IMR-90 (cell line): ENCODE measurements around the gene USP24. TPM values are rescaled to one million over a fixed set of nuclear protein-coding genes. Genes with fewer than 3 reads are reported as not detected.

Experiments
- ATAC-seq: fragments of 200-7000 bp; cut with Tn5 transposase; 2 replicates; pipeline ENCODE4 v1.9.1; 2020; ENCODE audit warnings: low read depth, mild to moderate bottlenecking, moderate library complexity
- BruUV-seq: library from RNA; stranded (reverse); fragments of 400-500 nt; replicated peaks from 2 replicates; lab custom pipeline; 2021; lab: Mats Ljungman, UMichigan
- CTCF ChIA-PET: fragments of 300-600 bp; formaldehyde crosslinking; extraction: SDS; loops from one replicate; lab custom pipeline; 2021; ENCODE audit warnings: antibody characterized with exemption; lab: Yijun Ruan, JAX
- POLR2A ChIA-PET: fragments of 300-600 bp; sonication (Branson Sonifier 250); formaldehyde crosslinking; loops from one replicate; lab custom pipeline; 2022; ENCODE audit warnings: antibody characterized with exemption; ENCODE audit not compliant: unreplicated experiment; lab: Charles Lee
- DNase-seq: peaks from one replicate; pipeline ENCODE4 v3.0.0; 2013
- H2AFZ ChIP-seq: replicated peaks from 2 replicates; pipeline ENCODE3; 2013; ENCODE audit warnings: low read length, mild to moderate bottlenecking; ENCODE audit not compliant: poor library complexity
- H2AK5ac ChIP-seq: 2 replicates; pipeline ENCODE4 v1.6.1; 2013; ENCODE audit warnings: low read depth, low read length, inconsistent platforms
- H2AK9ac ChIP-seq: replicated peaks from 2 replicates; pipeline ENCODE3; 2013; ENCODE audit warnings: mild to moderate bottlenecking, low read depth, low read length, moderate library complexity; ENCODE audit not compliant: poor library complexity
- H2BK120ac ChIP-seq: 2 replicates; pipeline ENCODE4 v1.6.1; 2013; ENCODE audit warnings: low read depth, low read length, inconsistent platforms
- H2BK15ac ChIP-seq: 3 replicates; pipeline ENCODE4 v1.6.1; 2013; ENCODE audit warnings: low read depth, low read length, inconsistent platforms
- H2BK20ac ChIP-seq: 2 replicates; pipeline ENCODE4 v1.6.1; 2013; ENCODE audit warnings: low read depth, mild to moderate bottlenecking, inconsistent platforms, low read length, moderate library complexity
- H2BK5ac ChIP-seq: 2 replicates; pipeline ENCODE4 v1.6.1; 2013; ENCODE audit warnings: mild to moderate bottlenecking, low read depth, low read length, inconsistent platforms; ENCODE audit not compliant: poor library complexity, severe bottlenecking
- H3K14ac ChIP-seq: replicated peaks from 2 replicates; pipeline ENCODE4 v1.6.1; 2013; ENCODE audit warnings: low read depth, low read length, inconsistent platforms
- H3K18ac ChIP-seq: 2 replicates; pipeline ENCODE4 v1.6.1; 2013; ENCODE audit warnings: low read depth, low read length, control low read depth
- H3K23ac ChIP-seq: 2 replicates; pipeline ENCODE4 v1.6.1; 2013; ENCODE audit warnings: low read depth, low read length, inconsistent platforms
- H3K27ac ChIP-seq: 2 replicates; pipeline ENCODE4 v1.5.1; 2013; ENCODE audit warnings: mild to moderate bottlenecking, control low read depth, low read length; ENCODE audit not compliant: insufficient read depth
- H3K27me3 ChIP-seq: 2 replicates; pipeline ENCODE4 v1.6.1; 2013; ENCODE audit warnings: low read length; ENCODE audit not compliant: control insufficient read depth, insufficient read depth
- H3K36me3 ChIP-seq: 2 replicates; pipeline ENCODE4 v1.6.1; 2013; ENCODE audit warnings: low read length, mixed read lengths; ENCODE audit not compliant: control insufficient read depth, insufficient read depth
- H3K4ac ChIP-seq: 2 replicates; pipeline ENCODE4 v1.6.1; 2013; ENCODE audit warnings: low read depth, low read length, inconsistent platforms
- H3K4me1 ChIP-seq: 2 replicates; pipeline ENCODE4 v1.6.1; 2013; ENCODE audit warnings: low read length, mixed read lengths; ENCODE audit not compliant: control insufficient read depth, insufficient read depth
- H3K4me2 ChIP-seq: 2 replicates; pipeline ENCODE4 v1.6.1; 2013; ENCODE audit warnings: low read depth, mild to moderate bottlenecking, control low read depth, low read length, moderate library complexity
- H3K4me3 ChIP-seq: 2 replicates; pipeline ENCODE4 v1.5.1; 2013; ENCODE audit warnings: low read depth, mild to moderate bottlenecking, control low read depth, low read length, moderate library complexity; ENCODE audit not compliant: insufficient read depth
- H3K56ac ChIP-seq: 2 replicates; pipeline ENCODE4 v1.6.1; 2013; ENCODE audit warnings: low read length, inconsistent platforms; ENCODE audit not compliant: insufficient read depth; ENCODE audit errors: extremely low read depth
- H3K79me1 ChIP-seq, 2 experiments: 2 replicates each; pipeline ENCODE4 v1.6.1; 2013; ENCODE audit warnings: low read length in 2 of 2, inconsistent platforms in 1 of 2, low read depth in 1 of 2
- H3K9ac ChIP-seq: 2 replicates; pipeline ENCODE4 v1.6.1; 2013; ENCODE audit warnings: low read depth, low read length, control low read depth
- H3K9me1 ChIP-seq: 2 replicates; pipeline ENCODE4 v1.6.1; 2013; ENCODE audit warnings: low read length, inconsistent platforms; ENCODE audit not compliant: insufficient read depth
- H3K9me3 ChIP-seq: 2 replicates; pipeline ENCODE4 v1.6.1; 2013; ENCODE audit warnings: low read length; ENCODE audit not compliant: control insufficient read depth, insufficient read depth
- H4K20me1 ChIP-seq: 2 replicates; pipeline ENCODE4 v1.6.1; 2013; ENCODE audit warnings: low read length, inconsistent platforms; ENCODE audit not compliant: insufficient read depth
- H4K5ac ChIP-seq: 2 replicates; pipeline ENCODE4 v1.6.1; 2013; ENCODE audit warnings: mild to moderate bottlenecking, low read depth, low read length, control low read depth
- H4K8ac ChIP-seq, 2 experiments: 2 replicates each; pipeline ENCODE4 v1.6.1; 2013; ENCODE audit warnings: low read depth in 2 of 2, low read length in 2 of 2, control low read depth in 1 of 2, inconsistent platforms in 1 of 2
- H4K91ac ChIP-seq: 2 replicates; pipeline ENCODE4 v1.6.1; 2013; ENCODE audit warnings: low read depth, low read length, inconsistent platforms; ENCODE audit not compliant: insufficient read depth
- BHLHE40 ChIP-seq: fragments of 150-350 bp; IDR thresholded peaks from 2 replicates; pipeline ENCODE4 v1.6.1; 2016; ENCODE audit warnings: mild to moderate bottlenecking, low read depth, low read length
- CEBPB ChIP-seq: IDR thresholded peaks from 2 replicates; pipeline ENCODE4 v1.6.1; 2012; ENCODE audit warnings: low read depth, low read length, improper control_type of control experiment
- CHD1 ChIP-seq: IDR thresholded peaks from 2 replicates; pipeline ENCODE4 v1.6.1; 2012; ENCODE audit warnings: low read depth, low read length, improper control_type of control experiment
- CTCF ChIP-seq: conservative IDR thresholded peaks from 2 replicates; pipeline ENCODE4 v1.5.1; 2012; ENCODE audit warnings: mild to moderate bottlenecking, low read depth, low read length, improper control_type of control experiment
- FOS ChIP-seq: fragments of 150-350 bp; IDR thresholded peaks from 2 replicates; pipeline ENCODE4 v1.6.1; 2016; ENCODE audit warnings: low read depth, low read length
- MAFK ChIP-seq: IDR thresholded peaks from 2 replicates; pipeline ENCODE4 v1.6.1; 2012; ENCODE audit warnings: low read depth, low read length, improper control_type of control experiment
- MAZ ChIP-seq: IDR thresholded peaks from 2 replicates; pipeline ENCODE4 v1.6.1; 2012; ENCODE audit warnings: low read depth, mild to moderate bottlenecking, low read length, improper control_type of control experiment, moderate library complexity, borderline replicate concordance
- MXI1 ChIP-seq: IDR thresholded peaks from 2 replicates; pipeline ENCODE4 v1.6.1; 2012; ENCODE audit warnings: low read depth, mild to moderate bottlenecking, low read length, moderate library complexity, borderline replicate concordance
- NFE2L2 ChIP-seq: fragments of 150-350 bp; IDR thresholded peaks from 2 replicates; pipeline ENCODE4 v1.6.1; 2016; ENCODE audit warnings: low read depth, mild to moderate bottlenecking, low read length
- POLR2A ChIP-seq: IDR thresholded peaks from 2 replicates; pipeline ENCODE4 v1.6.1; 2012; ENCODE audit warnings: mild to moderate bottlenecking, low read depth, low read length
- RAD21 ChIP-seq: IDR thresholded peaks from 2 replicates; pipeline ENCODE4 v1.6.1; 2012; ENCODE audit warnings: low read length, improper control_type of control experiment
- RCOR1 ChIP-seq: IDR thresholded peaks from 2 replicates; pipeline ENCODE4 v1.6.1; 2012; ENCODE audit warnings: mild to moderate bottlenecking, low read length, improper control_type of control experiment; ENCODE audit not compliant: insufficient replicate concordance
- RFX5 ChIP-seq: IDR thresholded peaks from 2 replicates; pipeline ENCODE4 v1.8.0; 2012; ENCODE audit warnings: low read depth, mild to moderate bottlenecking, low read length, moderate library complexity
- SMC3 ChIP-seq: fragments of 150-350 bp; IDR thresholded peaks from 2 replicates; pipeline ENCODE4 v1.6.1; 2016; ENCODE audit warnings: low read depth, mild to moderate bottlenecking, antibody characterized with exemption, low read length, moderate library complexity
- WGBS, 2 experiments: methylation state at CpG; one replicate each; pipeline versions ENCODE4 v1.1.5 to v1.1.7; 2013; ENCODE audit warnings: missing lambda C conversion rate in 2 of 2; ENCODE audit not compliant: insufficient read length in 1 of 2; ENCODE audit errors: extremely low coverage in 2 of 2; 5-methylcytosine and 5-hydroxymethylcytosine counted together
- dilution Hi-C: fragments of 300-500 bp; cut with HindIII; formaldehyde crosslinking; loops from one replicate; pipeline ENCODE4 v1.14.3; 2018; ENCODE audit warnings: low sequenced_read_pairs; ENCODE audit not compliant: unreplicated experiment
- in situ Hi-C: fragments of 300-500 bp; cut with MboI; formaldehyde crosslinking; loops from 3 replicates; pipeline ENCODE4 v1.14.3; 2019; ENCODE audit warnings: low sequenced_read_pairs, inconsistent platforms, mixed read lengths
- intact Hi-C: fragments of 100-400 bp; cut with micrococcal nuclease; formaldehyde crosslinking; loops from 2 replicates; pipeline ENCODE4 v1.10.0; 2022
- polyA plus RNA-seq, 3 experiments: library from polyadenylated mRNA; depleted of rRNA; stranded (reverse); fragments of >200 nt; gene quantifications; 2 replicates each; pipeline ENCODE4 v1.2.3, GENCODE V29; 2012; ENCODE audit warnings: low replicate concordance in 1 of 3
- total RNA-seq: library from RNA; depleted of rRNA; stranded (reverse); fragments of >200 nt; gene quantifications from 2 replicates; pipeline ENCODE4 v1.2.3, GENCODE V29; 2012
- TF ChIP-seq, protein P1 (sequence below): fragments of 150-350 bp; IDR thresholded peaks from 2 replicates; pipeline ENCODE4 v1.6.1; 2016; ENCODE audit warnings: low read depth, mild to moderate bottlenecking, low read length, moderate library complexity, borderline replicate concordance
- TF ChIP-seq, protein P2 (sequence below): fragments of 150-350 bp; IDR thresholded peaks from 2 replicates; pipeline ENCODE4 v1.6.1; 2017; ENCODE audit warnings: mild to moderate bottlenecking, antibody characterized with exemption, low read length, low read depth

Gene USP24
- total and polyA plus RNA-seq, 2 of the 4 experiments (the other 2 are of a cell fraction): 8.4 to 36.7 TPM

DNA sequence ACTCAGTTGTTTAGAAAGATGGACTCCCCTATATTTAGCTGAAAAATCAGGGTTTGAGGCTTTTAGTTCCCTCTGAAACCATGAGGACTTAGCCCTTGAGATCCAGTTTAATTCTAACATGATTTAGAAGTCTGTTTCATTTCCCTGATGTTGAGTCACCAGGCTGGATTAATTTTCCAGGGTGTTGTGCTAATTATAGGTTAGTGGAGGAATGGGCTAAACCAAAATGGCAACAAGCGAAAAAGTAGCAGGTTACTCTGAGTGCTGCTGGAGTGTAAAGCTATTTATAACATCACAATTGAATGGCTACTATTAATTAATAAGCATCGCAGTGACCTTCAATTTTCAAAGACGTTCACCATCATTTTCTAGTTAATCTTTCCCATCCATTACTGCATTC lies 15.5 kb upstream of the USP24 start:
- Histone ChIP-seq H3K4me2 (no peak overlapping the region), H3K79me1 (no peaks in the 10 kb centered on the region)
- intact Hi-C loops: no loop called here

More for the DNA sequence above, 15.5 kb upstream of the USP24 start:
- no peak for TF ChIP-seq RCOR1
- no peak for TF ChIP-seq CTCF
- no peak for TF ChIP-seq MAZ
- no peak for TF ChIP-seq MAFK
- TF ChIP-seq MXI1: no peak
- TF ChIP-seq, protein P1, sequence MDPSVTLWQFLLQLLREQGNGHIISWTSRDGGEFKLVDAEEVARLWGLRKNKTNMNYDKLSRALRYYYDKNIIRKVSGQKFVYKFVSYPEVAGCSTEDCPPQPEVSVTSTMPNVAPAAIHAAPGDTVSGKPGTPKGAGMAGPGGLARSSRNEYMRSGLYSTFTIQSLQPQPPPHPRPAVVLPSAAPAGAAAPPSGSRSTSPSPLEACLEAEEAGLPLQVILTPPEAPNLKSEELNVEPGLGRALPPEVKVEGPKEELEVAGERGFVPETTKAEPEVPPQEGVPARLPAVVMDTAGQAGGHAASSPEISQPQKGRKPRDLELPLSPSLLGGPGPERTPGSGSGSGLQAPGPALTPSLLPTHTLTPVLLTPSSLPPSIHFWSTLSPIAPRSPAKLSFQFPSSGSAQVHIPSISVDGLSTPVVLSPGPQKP: no peak
- no peak for TF ChIP-seq RAD21
- TF ChIP-seq CHD1: no peak
- TF ChIP-seq SMC3: no peak
- TF ChIP-seq FOS: no peak
- no peak for TF ChIP-seq CEBPB
- TF ChIP-seq POLR2A: no peak
- no peak for TF ChIP-seq RFX5
- TF ChIP-seq, protein P2, sequence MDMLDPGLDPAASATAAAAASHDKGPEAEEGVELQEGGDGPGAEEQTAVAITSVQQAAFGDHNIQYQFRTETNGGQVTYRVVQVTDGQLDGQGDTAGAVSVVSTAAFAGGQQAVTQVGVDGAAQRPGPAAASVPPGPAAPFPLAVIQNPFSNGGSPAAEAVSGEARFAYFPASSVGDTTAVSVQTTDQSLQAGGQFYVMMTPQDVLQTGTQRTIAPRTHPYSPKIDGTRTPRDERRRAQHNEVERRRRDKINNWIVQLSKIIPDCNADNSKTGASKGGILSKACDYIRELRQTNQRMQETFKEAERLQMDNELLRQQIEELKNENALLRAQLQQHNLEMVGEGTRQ: no peak
- no peak for TF ChIP-seq BHLHE40
- TF ChIP-seq NFE2L2: no peak
- no peak overlapping the region for H2AFZ ChIP-seq
- no peak overlapping the region for H3K9ac ChIP-seq
- H2AK9ac ChIP-seq: no peak overlapping the region
- in situ Hi-C loops: no loop called here
- no peak overlapping the region for H2AK5ac ChIP-seq
- no CpG with 5 or more reads among the region's 3 CpGs for WGBS, 2 experiments
- no peak for ATAC-seq
- no peak overlapping the region for H3K27ac ChIP-seq
- H3K4ac ChIP-seq: no peak overlapping the region
- peaks cover 4% of the 10 kb centered on the region for H3K4me1 ChIP-seq
- H2BK20ac ChIP-seq: no peak overlapping the region
- dilution Hi-C loops: no loop called here
- no peaks in the 10 kb centered on the region for H3K9me3 ChIP-seq
- H4K8ac ChIP-seq: no peak overlapping the region
- ChIA-PET POLR2A (no interaction called here), CTCF (no interaction called here)
- no peak overlapping the region for H3K4me3 ChIP-seq
- H3K18ac ChIP-seq: no peak overlapping the region
- H3K9me1 ChIP-seq: peaks cover 3% of the 10 kb centered on the region; the same call in 1 of the 2 replicates
- H3K27me3 ChIP-seq: no peaks in the 10 kb centered on the region; the same call in 1 of the 2 replicates
- no peak overlapping the region for H4K5ac ChIP-seq
- H4K91ac ChIP-seq: no peak overlapping the region
- H3K14ac ChIP-seq: no peak overlapping the region
- no TSS peak for BruUV-seq
- H2BK120ac ChIP-seq: no peak overlapping the region
- no peaks in the 10 kb centered on the region for H3K36me3 ChIP-seq
- H2BK5ac ChIP-seq: no peak overlapping the region
- H4K20me1 ChIP-seq: no peaks in the 10 kb centered on the region
- H2BK15ac ChIP-seq: no peak overlapping the region
- no peak overlapping the region for H3K23ac ChIP-seq
- no peak for DNase-seq
- no peak overlapping the region for H3K56ac ChIP-seq
